ENCODE measurements around the gene TPM1. TPM values are rescaled to one million over a fixed set of nuclear protein-coding genes. Genes with fewer than 3 reads are reported as not detected.

TPM1 gene
- total RNA-seq, 1 donor: 35.5 TPM

DNA sequence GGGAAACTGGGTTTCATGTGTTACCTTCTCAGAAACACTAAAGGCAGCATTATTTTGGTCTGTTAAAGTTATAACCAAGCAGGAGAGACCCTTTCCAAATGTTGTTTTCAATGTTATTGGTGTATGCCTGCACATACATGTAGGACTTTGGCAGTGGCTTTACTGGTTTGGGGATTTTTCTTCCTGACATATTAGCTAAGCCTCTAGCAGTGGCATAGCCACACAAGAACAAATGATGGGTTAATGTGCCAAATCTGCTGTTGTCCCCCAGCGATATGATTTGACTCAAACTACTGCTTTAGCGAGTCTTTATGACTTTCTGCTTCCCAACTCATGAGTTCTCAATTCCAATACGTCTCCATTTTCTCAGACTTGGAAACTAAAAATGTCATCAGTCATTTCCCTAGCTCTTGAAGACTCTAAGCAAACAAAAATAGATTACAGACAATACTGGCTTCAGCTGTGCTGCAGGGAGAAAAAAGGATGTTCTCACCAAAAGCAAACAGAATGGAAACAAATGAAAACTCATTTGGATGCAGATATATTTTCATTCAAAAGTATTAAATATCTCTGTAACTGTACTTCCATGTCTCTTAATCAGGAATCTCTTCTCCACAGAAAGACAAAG lies 29.6 kb downstream of the TPM1 start:
- DNase-seq (ENCODE audit: low read depth in 2 of 3, low spot score in 2 of 3): no peak

DNA sequence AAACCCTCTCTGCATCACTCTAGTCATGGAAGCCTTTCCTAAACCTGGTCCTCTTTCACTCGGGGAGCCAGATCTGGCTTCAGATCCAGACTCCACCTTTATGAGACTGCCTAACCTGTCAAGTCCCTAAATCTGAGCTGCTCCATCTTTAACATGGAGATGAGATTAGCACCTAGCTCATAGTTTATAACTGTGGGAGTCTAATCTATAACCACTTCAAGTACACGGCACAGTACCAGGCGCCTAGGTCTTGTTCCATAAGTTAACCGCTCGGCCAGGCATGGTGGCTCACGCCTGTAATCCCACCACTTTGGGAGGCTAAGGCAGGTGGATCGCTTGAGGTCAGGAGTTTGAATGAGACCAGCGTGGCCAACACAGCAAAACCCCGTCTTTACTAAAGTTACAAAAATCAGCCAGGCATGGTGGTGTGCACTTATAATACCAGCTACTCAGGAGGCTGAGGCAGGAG lies 30.3 kb downstream of the TPM1 start:
- no peak for DNase-seq (ENCODE audit: low read depth in 2 of 3, low spot score in 2 of 3)

DNA sequence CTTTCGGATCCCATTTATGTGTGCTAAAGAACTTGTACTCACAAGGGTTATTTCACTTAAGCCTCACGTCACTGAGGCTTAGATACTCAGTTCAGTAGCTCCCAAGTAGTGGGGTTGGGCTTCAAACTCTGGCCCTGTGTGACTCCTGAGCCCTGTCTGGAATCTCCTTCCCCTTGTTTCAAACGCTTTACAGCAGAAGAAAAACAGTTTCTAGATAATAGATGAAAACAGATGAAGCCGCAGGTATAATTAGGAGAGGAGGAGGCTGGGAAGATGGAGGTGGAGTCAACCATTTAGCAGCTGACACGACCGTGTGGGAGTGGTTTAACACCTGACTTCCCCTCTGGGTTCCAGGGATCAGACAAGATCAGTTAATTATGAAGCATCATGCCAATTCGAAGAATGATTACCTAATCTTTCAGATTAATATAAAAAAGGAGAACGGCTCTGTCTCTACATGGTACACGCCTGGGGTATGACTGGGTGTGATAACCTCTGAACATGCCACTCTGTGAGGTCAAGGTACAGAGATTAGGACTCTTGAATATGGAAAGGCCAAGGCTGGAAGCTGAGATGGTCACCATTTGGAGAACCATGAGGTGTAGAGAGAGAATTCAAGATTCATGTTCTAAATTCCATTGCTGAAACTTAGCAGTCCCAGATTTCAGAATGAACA lies 31.1 kb downstream of the TPM1 start:
- DNase-seq (ENCODE audit: low read depth in 2 of 3, low spot score in 2 of 3): no peak

DNA sequence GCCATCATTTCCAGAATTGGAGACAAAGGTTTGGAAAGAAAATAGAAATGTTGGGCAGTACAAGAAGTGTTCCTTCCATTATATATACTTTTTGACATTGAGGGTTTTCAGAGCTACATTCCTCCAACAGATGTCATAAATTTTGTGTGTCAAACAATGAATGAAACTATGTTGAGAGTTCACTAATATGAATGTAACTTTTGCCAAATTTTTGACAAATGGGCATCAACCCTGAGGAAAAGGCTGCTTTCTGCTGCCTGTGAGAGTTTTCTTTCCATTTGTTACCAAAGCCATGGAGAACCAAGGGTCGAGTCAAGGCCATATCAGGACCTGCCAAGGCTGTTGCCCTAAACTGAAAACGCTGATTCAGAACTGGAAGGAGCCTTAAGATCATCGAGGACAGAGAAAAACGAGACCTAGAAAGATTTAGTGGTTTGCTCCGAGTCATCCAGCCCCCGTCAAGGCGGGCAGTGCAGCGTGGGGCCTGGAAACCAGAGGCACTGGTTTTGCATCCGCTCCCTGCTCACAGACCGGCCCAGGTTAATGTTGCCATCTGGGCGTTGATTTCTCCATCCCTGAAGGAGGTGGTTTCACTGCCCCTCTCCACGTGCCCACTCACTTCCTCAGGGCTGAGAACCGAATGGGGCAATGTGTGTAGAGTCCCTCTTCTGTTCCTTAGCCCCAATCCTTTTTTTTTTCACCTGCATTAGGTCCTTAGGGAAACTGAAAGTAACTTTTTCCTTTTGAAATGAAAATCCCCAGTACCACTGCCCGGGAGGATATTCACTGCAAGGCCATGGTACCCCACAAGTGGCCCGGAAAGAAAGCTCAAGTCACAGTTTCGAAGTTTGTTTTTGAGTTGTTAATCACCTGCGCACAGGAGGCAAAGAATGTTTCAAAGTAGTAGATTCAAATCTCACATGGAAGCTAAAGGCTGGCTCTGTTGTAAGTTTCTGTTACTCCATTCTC lies 32.8 kb downstream of the TPM1 start:
- DNase-seq (ENCODE audit: low read depth in 2 of 3, low spot score in 2 of 3): no peak

DNA sequence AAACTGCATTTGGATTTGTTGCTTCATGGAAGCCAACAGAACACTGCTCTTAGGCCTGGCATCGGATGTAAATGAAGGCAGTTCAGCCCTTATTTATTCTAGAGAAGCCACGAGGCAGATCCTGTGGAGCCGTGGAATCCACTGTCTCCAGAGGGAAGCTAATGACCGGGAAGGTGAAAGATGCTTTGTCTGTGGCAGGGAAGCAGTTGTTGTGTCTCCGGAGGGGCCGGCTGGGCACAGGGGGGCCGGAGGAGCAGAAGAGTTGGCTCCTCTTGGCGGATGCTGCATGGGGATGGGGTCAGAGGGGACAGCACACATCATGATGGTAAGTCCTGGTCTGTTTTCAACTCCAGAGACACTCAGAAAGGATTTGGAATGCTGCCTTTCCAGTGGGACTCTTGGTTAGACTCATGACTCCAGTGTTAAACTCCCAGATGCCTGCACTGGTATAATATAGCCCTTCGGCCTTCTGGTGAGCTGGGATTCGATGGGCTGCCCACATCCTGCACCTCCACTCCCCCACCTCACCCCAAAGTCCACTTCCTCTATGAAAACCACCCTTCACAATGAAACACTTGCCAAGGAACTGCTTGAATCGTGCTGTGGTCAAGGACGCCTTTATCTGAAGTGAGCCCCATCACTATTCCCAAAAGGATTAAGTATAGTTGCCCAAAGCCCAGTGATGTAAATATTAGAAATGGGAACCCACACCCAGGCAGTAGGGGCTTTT lies 33.6 kb downstream of the TPM1 start:
- peak in 1 of 3 donors; percentile 23 for DNase-seq (ENCODE audit: low read depth in 2 of 3, low spot score in 2 of 3)

DNA sequence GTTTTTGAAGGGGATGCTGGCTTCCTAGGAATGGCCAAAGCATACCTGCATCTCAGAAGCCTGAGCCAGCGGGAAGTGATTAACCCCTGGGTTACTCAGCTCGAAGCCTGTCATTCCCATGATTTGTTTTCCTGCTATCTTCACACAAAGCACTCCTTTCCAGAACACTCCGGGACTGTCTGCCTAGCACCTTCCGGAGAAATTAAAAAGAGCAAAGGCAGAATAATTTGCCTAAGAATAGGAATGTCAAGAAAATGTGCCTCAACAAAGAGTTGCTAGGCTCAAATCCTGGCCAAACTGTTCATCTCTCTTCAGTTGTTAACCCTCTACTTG lies 34.1 kb downstream of the TPM1 start:
- DNase-seq (ENCODE audit: low read depth in 2 of 3, low spot score in 2 of 3): no peak

DNA sequence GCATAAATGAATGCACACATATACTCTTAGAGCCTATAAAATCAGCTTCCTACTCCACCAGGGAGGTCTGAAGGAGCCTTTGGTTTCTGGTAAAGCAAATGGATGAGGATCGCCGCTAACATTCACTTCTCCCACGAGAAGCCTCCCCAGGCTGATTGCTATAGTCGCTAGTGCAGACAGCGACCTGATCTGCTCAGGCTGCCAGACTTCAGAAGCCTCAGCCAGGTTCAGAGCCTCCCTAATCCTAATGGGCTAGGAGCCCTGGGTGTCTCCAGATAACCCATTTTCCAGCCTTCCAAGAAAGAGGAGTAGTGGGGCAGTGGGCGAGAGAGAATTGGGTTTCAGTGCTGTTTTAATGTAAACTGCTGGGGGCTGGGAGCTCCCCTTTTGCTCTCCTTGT lies 35.4 kb downstream of the TPM1 start:
- DNase-seq (ENCODE audit: low read depth in 2 of 3, low spot score in 2 of 3): no peak

DNA sequence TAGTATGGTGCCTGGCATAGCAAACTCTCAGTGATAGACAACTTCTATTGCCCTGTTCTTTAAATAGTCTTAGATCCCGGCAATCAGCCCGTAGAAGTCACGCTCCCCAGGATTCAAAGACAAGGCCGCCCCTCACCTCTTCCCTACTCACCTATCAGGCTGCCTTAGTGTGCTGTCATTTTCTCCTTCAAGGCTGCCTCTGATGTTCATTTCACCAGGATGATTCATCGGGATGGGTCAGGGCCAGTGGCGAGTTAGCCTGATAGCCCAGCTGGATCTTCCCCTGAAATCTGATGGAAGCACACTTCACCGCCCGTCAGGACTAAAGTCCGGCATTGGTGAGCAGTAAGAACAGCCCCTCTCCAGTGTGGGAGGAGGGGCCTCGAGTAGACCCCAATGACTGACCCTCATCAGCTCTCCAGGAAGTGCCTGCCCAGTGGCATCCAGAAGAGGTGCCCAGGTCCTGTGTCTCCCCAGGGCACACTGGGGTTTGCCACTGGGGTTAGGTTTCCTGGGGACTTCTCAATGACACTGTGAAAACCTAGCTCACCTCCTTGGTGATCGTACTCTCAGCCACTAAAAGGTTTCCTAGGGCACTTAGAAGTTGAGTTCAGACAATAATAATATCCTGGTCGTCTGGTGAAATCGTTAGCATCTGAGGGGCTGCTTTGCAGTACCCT lies 37.5 kb downstream of the TPM1 start:
- no peak for DNase-seq (ENCODE audit: low read depth in 2 of 3, low spot score in 2 of 3)

DNA sequence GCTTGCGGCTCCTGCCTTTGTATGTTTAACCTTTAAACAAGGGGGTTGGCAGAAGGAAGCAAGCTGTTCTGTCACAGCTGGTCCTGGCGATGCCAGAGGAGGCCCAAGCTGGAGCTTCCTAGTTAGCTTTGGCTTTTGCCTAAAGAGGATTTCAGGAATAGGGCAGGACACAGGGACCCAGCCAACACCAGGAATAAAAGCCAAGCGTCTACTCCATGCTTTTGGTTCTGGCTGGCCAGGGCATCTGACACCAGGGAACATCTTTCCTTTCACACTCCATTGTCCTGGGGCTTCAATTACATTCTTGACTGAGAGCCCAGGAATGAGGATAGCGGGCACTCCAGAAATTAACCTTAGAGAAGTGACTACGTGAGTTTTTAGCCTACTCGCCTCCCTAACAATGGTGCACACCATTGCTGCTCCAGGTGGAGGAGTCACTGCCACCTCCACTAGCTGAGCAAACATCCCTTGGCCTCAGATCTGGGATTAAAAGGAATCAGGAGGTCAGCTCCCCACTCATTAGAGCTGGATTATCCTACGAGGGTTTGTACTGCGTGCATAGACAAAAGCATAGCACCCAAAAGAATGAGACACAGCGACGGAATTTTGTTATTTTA lies 38.2 kb downstream of the TPM1 start:
- no peak for DNase-seq (ENCODE audit: low read depth in 2 of 3, low spot score in 2 of 3)

DNA sequence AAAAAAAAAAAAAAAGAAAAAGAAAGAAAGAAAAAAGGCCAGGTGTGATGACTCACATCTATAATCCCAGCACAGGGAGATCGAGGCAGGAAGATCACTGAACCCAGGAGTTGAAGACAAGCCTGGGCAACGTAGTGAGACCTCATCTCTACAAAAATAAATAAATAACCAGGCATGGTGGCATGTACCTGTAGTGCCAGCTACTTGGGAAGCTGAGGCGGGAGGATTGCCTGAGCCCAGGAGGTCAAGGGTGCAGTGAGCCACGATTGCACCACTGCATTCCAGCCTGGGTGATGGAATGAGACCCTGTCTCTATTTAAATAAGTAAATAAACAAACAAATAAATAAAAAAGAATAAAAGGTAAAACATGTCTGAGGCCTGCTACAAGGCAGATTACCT lies 39.8 kb downstream of the TPM1 start:
- DNase-seq (ENCODE audit: low read depth in 2 of 3, low spot score in 2 of 3): no peak

DNA sequence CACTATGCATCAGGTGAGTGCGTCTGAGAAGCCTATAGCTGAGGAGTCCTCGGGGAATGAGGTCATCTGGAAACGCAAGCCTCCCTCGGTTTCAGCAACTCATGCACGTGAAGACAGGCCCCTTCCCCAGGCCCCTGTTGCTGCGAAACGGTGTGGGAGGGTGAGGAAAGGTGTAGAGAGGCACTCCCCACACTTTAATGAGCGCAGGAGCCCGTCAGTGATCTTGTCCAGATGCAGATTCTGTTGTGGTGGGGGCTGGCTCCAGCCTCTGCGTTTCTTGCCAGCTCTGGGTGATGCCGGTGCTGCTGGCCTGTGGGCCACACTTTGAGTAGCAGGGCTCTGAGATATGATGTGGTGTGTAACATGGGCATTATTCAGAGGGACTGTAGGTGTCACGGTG lies 40.5 kb downstream of the TPM1 start:
- no peak for DNase-seq (ENCODE audit: low read depth in 2 of 3, low spot score in 2 of 3)

DNA sequence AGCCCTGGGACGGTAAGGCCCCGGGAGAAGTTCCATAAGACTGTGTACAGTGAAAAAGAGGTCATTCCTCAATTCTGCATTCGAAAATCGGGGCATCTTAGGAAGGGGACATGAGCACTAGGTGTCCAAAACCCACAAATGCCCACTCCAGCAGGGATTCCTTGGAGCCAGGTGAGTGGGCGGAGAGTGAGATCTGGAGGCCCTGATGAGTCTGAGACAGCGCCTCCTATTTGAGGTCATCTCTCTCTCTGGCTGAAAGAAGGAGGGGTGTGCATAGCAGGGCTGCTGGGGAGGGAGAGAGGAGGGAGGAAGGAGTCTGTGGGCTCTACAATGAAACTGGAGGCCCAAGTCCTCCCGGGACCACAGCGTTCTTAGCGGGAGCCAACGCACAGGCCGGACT lies 41.0 kb downstream of the TPM1 start:
- DNase-seq (ENCODE audit: low read depth in 2 of 3, low spot score in 2 of 3): no peak

DNA sequence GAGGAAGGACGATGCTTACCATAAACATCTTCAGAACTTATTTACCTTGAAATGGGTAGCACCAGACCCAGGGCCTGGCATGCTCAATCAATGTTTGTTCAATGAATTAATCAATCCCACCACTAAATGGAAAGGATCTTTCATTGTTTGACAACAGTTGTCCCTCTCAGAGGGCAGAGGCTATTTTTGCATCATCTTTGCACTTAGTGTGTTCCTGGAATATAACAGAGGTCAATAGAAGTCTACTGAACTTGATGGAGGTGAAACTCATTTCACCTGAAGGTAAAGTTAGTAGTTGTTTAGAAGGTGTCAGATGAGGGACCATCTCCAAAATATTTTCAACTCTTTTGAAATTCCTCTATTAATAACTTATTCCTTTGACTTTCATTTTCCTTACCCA lies 42.3 kb downstream of the TPM1 start:
- DNase-seq (ENCODE audit: low read depth in 2 of 3, low spot score in 2 of 3): no peak

DNA sequence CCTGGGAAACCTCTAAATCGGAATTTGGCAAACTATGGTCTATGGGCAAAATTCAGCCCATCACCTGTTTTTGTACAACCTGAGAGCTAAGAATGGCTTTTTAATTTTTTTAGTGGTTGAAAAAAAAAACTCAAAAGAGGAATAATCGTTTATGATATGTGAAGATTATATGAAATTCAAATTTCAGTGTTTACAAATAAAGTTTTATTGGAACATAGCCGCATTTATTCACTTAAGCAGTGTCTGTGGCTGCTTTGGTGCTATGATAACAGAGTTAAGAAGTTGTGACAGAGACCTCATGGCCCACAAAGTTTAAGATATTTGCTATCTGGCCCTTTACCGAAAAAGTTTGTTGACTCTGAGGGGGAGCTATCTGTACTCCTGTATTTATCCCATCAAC lies 42.7 kb downstream of the TPM1 start:
- DNase-seq (ENCODE audit: low read depth in 2 of 3, low spot score in 2 of 3): no peak

DNA sequence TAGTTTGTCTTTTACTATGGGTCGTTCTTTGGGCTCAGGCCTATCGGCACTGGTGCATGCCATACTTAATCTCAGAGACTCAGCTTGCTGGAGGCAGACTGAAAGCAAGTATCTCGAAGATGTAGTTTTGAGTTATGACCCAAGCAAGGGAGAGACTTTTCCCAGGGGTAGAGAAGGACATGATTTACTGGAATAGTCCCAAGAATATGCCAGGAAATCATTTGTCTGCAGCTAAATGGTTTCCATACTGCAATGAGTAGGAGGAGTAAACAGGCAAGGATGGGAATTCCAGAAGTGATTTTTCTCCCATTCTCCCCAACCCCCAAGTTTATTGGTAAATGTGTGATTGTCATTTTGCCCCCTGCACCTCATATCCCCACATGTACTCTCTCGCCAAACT lies 43.7 kb downstream of the TPM1 start:
- DNase-seq (ENCODE audit: low read depth in 2 of 3, low spot score in 2 of 3): no peak

DNA sequence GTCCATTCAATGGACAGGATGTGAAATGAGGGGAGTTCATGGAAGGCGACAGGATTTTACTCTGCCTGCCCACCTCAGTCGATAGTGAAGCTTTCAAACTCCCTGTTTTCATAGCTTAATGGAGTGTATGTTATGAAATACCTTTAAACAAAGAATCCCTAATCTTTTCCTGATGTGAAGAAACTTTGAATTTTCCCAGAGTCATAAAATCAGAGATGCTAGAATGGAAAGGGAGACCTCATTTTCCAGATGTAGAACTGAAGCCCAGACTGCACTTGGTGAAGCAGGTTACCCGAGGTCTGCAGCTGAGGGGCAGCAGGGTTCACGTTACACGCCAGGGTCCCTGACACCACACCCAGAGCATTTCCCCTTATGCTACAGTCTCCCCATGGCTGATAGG lies 44.4 kb downstream of the TPM1 start:
- DNase-seq (ENCODE audit: low read depth in 2 of 3, low spot score in 2 of 3): no peak

DNA sequence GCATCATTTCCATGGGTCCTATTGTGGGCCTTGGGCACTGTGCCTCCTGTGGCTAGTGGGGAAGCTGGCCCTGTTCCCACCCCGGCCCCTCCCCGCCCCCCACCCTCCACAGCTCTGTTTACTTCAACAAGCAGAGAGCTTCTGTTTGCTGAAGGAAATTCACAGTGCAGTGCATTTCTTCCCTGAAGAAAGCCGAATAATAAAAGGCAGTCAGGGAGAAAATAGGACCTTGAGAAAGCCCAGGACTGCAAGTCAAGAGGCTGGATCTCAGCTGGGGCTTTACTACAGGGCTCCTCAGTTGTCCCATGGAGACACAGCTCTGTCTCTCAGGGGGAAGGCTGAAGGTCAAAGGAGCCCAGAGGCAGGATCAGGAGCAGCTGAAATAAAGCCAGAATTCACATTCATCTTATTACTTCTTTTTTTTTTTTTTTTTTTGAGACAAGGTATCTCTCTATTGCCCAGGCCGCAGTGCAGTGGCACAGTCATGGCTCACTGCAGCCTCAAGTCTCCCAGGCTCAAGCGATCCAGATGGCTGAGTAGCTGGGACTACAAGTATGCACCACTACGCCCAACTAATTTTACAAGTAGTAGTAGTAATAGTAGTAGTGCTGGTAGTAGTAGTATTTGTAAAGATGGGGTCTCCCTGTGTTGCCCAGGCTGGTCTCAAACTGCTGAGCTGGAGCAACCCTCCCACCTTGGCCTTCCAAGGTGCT lies 46.1 kb downstream of the TPM1 start:
- no peak for DNase-seq (ENCODE audit: low read depth in 2 of 3, low spot score in 2 of 3)

DNA sequence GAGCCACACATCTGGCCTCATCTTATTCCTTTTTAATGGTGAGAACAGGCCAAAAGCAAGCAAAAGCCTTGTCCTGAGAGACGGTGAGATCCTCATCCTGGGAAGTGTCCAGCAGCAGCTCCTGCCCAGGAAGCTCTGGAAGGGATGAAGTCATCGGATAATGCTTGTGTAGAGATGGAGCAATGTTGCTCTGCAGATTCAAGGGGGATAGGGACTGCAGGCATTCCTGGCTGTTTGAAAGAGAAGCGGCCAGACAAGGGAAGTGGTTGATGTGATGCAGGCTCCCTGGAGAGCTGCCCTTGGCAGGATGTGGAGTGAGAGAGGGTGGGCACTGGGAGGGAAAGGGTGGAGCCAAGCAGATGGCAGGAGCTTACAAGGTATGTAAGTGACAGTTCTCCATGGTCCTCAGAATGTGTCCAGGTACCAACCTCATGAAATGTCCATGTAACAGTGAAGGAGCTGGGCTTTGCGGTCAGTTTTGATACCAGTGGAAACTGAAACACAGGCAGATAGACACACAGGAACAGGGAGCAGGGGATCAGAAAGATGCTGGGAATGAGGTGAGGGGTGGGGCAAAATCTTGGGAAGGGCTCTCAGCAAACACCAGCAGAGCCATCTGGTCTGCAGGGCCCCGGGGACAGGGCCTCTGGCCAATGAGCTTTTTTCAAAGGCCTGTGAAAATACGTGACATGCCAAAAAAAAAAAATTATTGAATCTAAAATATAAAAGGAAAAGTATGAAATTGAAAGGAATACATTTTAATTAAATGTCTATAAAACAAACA lies 46.9 kb downstream of the TPM1 start:
- no peak for DNase-seq (ENCODE audit: low read depth in 2 of 3, low spot score in 2 of 3)

DNA sequence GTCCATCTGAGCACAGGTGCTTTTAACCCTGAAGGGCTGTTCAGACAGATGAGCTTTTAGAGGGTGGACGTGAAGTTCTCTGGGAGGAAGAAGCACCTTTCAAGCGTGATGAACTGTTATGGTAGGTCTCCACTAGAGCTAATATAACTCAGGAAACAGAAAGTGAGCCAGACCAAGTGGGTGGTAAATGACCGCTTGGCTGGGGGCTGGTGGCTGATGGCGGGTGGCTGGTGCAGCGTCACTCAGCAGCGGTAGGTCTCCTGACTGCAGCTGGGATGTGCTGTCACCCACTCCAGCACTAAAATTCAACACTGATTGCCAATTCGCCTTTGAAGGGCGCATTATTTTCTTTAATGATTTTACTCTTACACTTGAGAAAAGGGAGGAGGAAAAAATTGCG lies 47.9 kb downstream of the TPM1 start:
- DNase-seq (ENCODE audit: low read depth in 2 of 3, low spot score in 2 of 3): no peak
